A549 (cell line): ENCODE results near the gene PTPRH. TPM values are rescaled to one million over a fixed set of nuclear protein-coding genes. Genes with fewer than 3 reads are reported as not detected.

ENCODE experiments used
- ATAC-seq, 2 experiments: fragments of 200-7000 bp in 1 of 2; fragments of >200 bp in 1 of 2; cut with Nextera tagmentation in 1 of 2; cut with Tn5 transposase in 1 of 2; 3 replicates each; pipeline versions ENCODE4 v1.8.0 to v1.9.1; 2018 to 2020; ENCODE audit warnings: mild to moderate bottlenecking in 1 of 2, moderate library complexity in 1 of 2
- CTCF ChIA-PET: fragments of 300-600 bp; sonication (Branson Sonifier 250); formaldehyde crosslinking; extraction: SDS; loops from one replicate; lab custom pipeline; 2021; ENCODE audit warnings: antibody characterized with exemption, inconsistent platforms; lab: Yijun Ruan, JAX
- POLR2A ChIA-PET: fragments of 350-600 bp; formaldehyde crosslinking; extraction: SDS; loops from one replicate; lab custom pipeline; 2021; ENCODE audit warnings: antibody characterized with exemption, inconsistent platforms; lab: Yijun Ruan, JAX
- DNase-seq, 2 experiments: peaks; one replicate each; pipeline versions ENCODE4 v3.0.0 to v3.0.0-alpha.2; 2011 to 2016; ENCODE audit warnings: low read depth in 1 of 2, low spot score in 1 of 2
- FAIRE-seq: peaks from 2 replicates; lab custom pipeline; 2011; peaks lifted over from hg19 to GRCh38; lab: Jason Lieb, UNC
- H3K27ac ChIP-seq, 2 experiments: fragments of >200 bp; sonication (Bioruptor Twin); formaldehyde crosslinking; 3 replicates each; pipeline ENCODE4 v1.5.1; 2016 to 2017
- H3K4me1 ChIP-seq: fragments of >200 bp; sonication (Bioruptor Twin); formaldehyde crosslinking; 3 replicates; pipeline ENCODE4 v1.6.1; 2016
- H3K4me2 ChIP-seq: fragments of >200 bp; sonication (Bioruptor Twin); formaldehyde crosslinking; 3 replicates; pipeline ENCODE4 v1.6.1; 2016
- H3K4me3 ChIP-seq: fragments of >200 bp; sonication (Bioruptor Twin); formaldehyde crosslinking; 3 replicates; pipeline ENCODE4 v1.5.1; 2016
- H3K9me3 ChIP-seq: fragments of >200 bp; sonication (Bioruptor Twin); formaldehyde crosslinking; 3 replicates; pipeline ENCODE4 v1.6.1; 2016
- EHF ChIP-seq: fragments of 250-450 bp; sonication (Bioruptor Pico); IDR thresholded peaks from 2 replicates; pipeline ENCODE4 v1.5.0; 2020; ENCODE audit warnings: mild to moderate bottlenecking
- EHMT2 ChIP-seq: fragments of 200-600 bp; sonication (generic); IDR thresholded peaks from 2 replicates; pipeline ENCODE4 v1.6.1; 2016; ENCODE audit warnings: antibody characterized with exemption, low read depth, mild to moderate bottlenecking, moderate library complexity
- EP300 ChIP-seq, 2 experiments: fragments of >200 bp; sonication (Bioruptor Twin); formaldehyde crosslinking; IDR thresholded peaks; 2 replicates in 1 of 2; 3 replicates in 1 of 2; pipeline ENCODE4 v1.6.1; 2016 to 2017
- FOXS1 ChIP-seq: fragments of 250-450 bp; sonication (Bioruptor Pico); IDR thresholded peaks from 2 replicates; pipeline ENCODE4 v1.5.0; 2020; ENCODE audit warnings: mild to moderate bottlenecking, moderate library complexity
- JUN ChIP-seq, 2 experiments: fragments of >200 bp; sonication (Bioruptor Twin); formaldehyde crosslinking; IDR thresholded peaks; 2 replicates in 1 of 2; 3 replicates in 1 of 2; pipeline ENCODE4 v1.6.1; 2016 to 2017
- JUNB ChIP-seq: fragments of >200 bp; sonication (Bioruptor Twin); formaldehyde crosslinking; IDR thresholded peaks from 2 replicates; pipeline ENCODE4 v1.6.1; 2016
- NFE2L2 ChIP-seq: fragments of 150-350 bp; conservative IDR thresholded peaks from 2 replicates; pipeline ENCODE4 v1.6.1; 2014; ENCODE audit warnings: low read length
- NR3C1 ChIP-seq: fragments of >200 bp; sonication (Bioruptor Twin); formaldehyde crosslinking; IDR thresholded peaks from 3 replicates; pipeline ENCODE4 v1.6.1; 2017
- PHF8 ChIP-seq: fragments of 200-600 bp; sonication (generic); IDR thresholded peaks from 2 replicates; pipeline ENCODE4 v1.6.1; 2016; ENCODE audit warnings: low read depth, mild to moderate bottlenecking, antibody characterized with exemption, moderate library complexity, borderline replicate concordance
- POLR2A ChIP-seq: IDR thresholded peaks from 2 replicates; pipeline ENCODE4 v1.6.1; 2012; ENCODE audit warnings: mild to moderate bottlenecking, low read length
- POLR2AphosphoS2 ChIP-seq: conservative IDR thresholded peaks from 2 replicates; pipeline ENCODE4 v1.6.1; 2012; ENCODE audit warnings: low read length, improper control_type of control experiment, inconsistent platforms
- RAD21 ChIP-seq, 2 experiments: fragments of >200 bp in 1 of 2; sonication (Bioruptor Twin) in 1 of 2; formaldehyde crosslinking in 1 of 2; IDR thresholded peaks in 1 of 2; conservative IDR thresholded peaks in 1 of 2; 2 replicates in 1 of 2; 3 replicates in 1 of 2; pipeline ENCODE4 v1.6.1; 2012 to 2018; ENCODE audit warnings: inconsistent platforms in 1 of 2
- RARB ChIP-seq: fragments of 250-450 bp; sonication (Bioruptor Pico); IDR thresholded peaks from 2 replicates; pipeline ENCODE4 v1.8.0; 2021; ENCODE audit warnings: mild to moderate bottlenecking, moderate library complexity
- RNF2 ChIP-seq: fragments of 200-600 bp; sonication (generic); IDR thresholded peaks from 2 replicates; pipeline ENCODE4 v1.6.1; 2016; ENCODE audit warnings: low read depth, mild to moderate bottlenecking, antibody characterized with exemption, moderate library complexity, borderline replicate concordance
- WGBS: methylation state at CpG from one replicate; pipeline ENCODE4 v1.1.6; 2017; ENCODE audit errors: missing lambda C conversion rate; 5-methylcytosine and 5-hydroxymethylcytosine counted together
- polyA plus RNA-seq, 4 experiments: library from polyadenylated mRNA; depleted of rRNA in 3 of 4; stranded (reverse); fragments of >200 nt; fragmentation: RNase III in 1 of 4; extraction: RNeasy Plus Mini Kit Qiagen cat#74134 plus additional on column Dnase treatment in 1 of 4; gene quantifications; 2 replicates in 3 of 4; 3 replicates in 1 of 4; pipeline ENCODE4 v1.2.3, GENCODE V29; 2011 to 2017
- TF ChIP-seq, protein P1 (sequence below): fragments of >200 bp; sonication (Bioruptor Twin); formaldehyde crosslinking; IDR thresholded peaks from 3 replicates; pipeline ENCODE4 v1.6.1; 2016
- TF ChIP-seq, protein P2 (sequence below): IDR thresholded peaks from 2 replicates; pipeline ENCODE4 v1.6.1; 2012
- TF ChIP-seq, protein P3 (sequence below): fragments of 450-650 bp; IDR thresholded peaks from 2 replicates; pipeline ENCODE4 v1.6.1; 2014; ENCODE audit warnings: antibody characterized with exemption
- TF ChIP-seq, protein P4 (sequence below): fragments of >200 bp; sonication (Bioruptor Twin); formaldehyde crosslinking; IDR thresholded peaks from 2 replicates; pipeline ENCODE4 v1.6.1; 2016
- TF ChIP-seq, protein P5 (sequence below): fragments of 150-350 bp; IDR thresholded peaks from 2 replicates; pipeline ENCODE4 v1.6.1; 2014; ENCODE audit warnings: low read depth, mild to moderate bottlenecking, low read length

Gene PTPRH
- polyA plus RNA-seq, 2 of the 4 experiments (the other 2 are of a cell fraction): 1.6 to 4.2 TPM

DNA sequence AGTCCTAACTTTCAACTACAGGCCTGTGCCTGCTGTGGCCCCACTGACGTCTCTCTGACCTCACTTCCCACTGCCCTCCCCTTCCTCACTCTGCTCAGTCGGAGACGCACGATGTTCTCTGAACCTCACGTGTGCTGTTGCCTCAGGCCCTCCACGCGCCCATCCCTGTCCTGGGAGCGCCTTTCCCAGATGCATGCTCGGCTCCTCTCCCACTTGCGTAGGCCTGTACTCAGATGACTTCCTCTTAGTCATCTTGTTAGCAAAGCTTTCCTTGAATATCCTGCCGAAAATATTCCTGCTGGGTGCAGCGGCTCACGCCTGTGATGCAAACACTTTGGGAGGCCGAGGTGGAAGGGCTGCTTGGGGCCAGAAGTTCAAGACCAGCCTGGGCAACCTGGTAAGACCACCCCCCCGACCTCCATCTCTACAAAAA is 19.9 kb downstream of the PTPRH start (continued):
- peak; percentile 65 for TF ChIP-seq JUNB
- TF ChIP-seq RARB (CRISPR knock-in tag): no peak
- TF ChIP-seq JUN (IDR thresholded peaks at IDR 0.05): peak; percentile 77 to 84; a peak in 3 of 5 replicates
- peak; percentile 45 for TF ChIP-seq POLR2A
- TF ChIP-seq, protein P1, sequence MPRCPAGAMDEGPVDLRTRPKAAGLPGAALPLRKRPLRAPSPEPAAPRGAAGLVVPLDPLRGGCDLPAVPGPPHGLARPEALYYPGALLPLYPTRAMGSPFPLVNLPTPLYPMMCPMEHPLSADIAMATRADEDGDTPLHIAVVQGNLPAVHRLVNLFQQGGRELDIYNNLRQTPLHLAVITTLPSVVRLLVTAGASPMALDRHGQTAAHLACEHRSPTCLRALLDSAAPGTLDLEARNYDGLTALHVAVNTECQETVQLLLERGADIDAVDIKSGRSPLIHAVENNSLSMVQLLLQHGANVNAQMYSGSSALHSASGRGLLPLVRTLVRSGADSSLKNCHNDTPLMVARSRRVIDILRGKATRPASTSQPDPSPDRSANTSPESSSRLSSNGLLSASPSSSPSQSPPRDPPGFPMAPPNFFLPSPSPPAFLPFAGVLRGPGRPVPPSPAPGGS: peak; percentile 59; the same call in 1 of the 3 replicates
- TF ChIP-seq, protein P2, sequence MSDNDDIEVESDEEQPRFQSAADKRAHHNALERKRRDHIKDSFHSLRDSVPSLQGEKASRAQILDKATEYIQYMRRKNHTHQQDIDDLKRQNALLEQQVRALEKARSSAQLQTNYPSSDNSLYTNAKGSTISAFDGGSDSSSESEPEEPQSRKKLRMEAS: peak; percentile 99
- TF ChIP-seq, protein P3, sequence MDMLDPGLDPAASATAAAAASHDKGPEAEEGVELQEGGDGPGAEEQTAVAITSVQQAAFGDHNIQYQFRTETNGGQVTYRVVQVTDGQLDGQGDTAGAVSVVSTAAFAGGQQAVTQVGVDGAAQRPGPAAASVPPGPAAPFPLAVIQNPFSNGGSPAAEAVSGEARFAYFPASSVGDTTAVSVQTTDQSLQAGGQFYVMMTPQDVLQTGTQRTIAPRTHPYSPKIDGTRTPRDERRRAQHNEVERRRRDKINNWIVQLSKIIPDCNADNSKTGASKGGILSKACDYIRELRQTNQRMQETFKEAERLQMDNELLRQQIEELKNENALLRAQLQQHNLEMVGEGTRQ: peak; percentile 87
- TF ChIP-seq, all 56 proteins: peak for 21

DNA sequence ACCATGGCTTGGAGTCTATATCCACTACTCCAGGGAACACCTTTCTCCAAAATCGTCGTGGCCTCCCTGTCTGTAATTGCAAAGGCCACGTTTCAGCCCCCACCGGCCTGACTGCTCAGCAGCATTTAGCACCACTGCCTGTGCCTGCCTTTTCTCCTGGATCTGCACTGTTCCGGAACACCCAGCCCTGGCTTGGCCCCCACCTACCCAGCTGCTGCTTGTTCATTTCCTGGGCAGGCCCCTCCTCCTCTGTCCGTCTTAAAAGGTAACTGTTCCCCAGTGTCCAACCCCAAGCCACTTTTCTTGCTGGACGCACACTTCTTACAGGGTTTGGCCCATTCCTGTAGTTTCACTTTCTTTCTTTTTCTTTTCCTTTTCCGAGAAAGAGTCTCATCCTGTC is 20.7 kb downstream of the PTPRH start:
- FAIRE-seq: no peak
- peak in 1 of 2 experiments; percentile 6; a peak in 1 of 6 replicates for ATAC-seq
- H3K27ac ChIP-seq: peak overlapping the region; percentile 73 to 90
- DNase-seq: no peak
- H3K4me3 ChIP-seq: no peak overlapping the region
- ChIA-PET CTCF (interaction anchor here (0.9 to 2.3 kb wide), 6 partner anchors 11 to 195 kb away, joined by 3 to 9 read pairs (median 3); partner anchors contain the start of genes DNAAF3 and TMEM190), POLR2A (interaction anchor here (0.6 to 1.6 kb wide), 5 partner anchors 9 to 219 kb away, joined by 3 to 5 read pairs (median 4); partner anchors contain the start of genes PPP1R12C, PTPRH, SYT5 and UBE2S)
- peak overlapping the region; percentile 73 for H3K4me2 ChIP-seq
- no peaks in the 10 kb centered on the region for H3K9me3 ChIP-seq
- 90% methylated on average over 8 of the region's 8 CpGs for WGBS
- TF ChIP-seq, protein P4, sequence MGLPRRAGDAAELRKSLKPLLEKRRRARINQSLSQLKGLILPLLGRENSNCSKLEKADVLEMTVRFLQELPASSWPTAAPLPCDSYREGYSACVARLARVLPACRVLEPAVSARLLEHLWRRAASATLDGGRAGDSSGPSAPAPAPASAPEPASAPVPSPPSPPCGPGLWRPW: no peak
- no peak for TF ChIP-seq EHF (CRISPR knock-in tag)
- peaks cover 14% of the 10 kb centered on the region for H3K4me1 ChIP-seq

DNA sequence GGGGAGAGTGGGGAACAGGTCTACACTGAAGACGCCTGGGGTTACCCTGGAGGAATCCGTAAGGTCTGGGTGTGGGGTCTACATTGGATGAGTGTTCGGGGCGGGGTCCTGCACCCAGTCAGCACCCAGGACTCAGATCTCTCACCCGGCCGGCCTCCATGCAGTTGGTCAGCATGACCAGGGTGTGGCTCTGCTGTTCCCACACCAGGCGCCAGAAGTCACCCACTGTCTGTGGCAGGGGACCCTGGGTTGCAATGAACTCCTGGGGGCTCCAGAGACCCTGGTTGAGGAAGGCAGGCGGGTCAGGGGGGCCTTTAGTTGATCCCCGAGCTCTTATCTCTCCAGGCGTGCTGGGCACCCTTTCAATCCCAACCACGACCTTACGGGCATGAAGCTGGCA is 23.2 kb downstream of the PTPRH start:
- POLR2A ChIA-PET: no interaction called here
- WGBS: 70% methylated on average over 12 of the region's 12 CpGs
- Histone ChIP-seq H3K4me1 (peaks cover 14% of the 10 kb centered on the region), H3K4me2 (no peak overlapping the region), H3K9me3 (no peaks in the 10 kb centered on the region), H3K27ac (no peak overlapping the region)
- DNase-seq (no peak), FAIRE-seq (no peak), ATAC-seq (no peak)
- CTCF ChIA-PET: interaction anchor here (0.9 to 1.3 kb wide), 2 partner anchors 11 to 26 kb away, joined by 3 read pairs; no protein-coding TSS in a partner anchor
- TF ChIP-seq, protein P1: no peak
- TF ChIP-seq EP300 (IDR thresholded peaks at IDR 0.05) (no peak), RNF2 (no peak), EHMT2 (no peak), RAD21 (conservative IDR thresholded peaks at IDR 0.05 in 1 of 2, IDR thresholded peaks at IDR 0.05 in 1 of 2) (no peak)
- TF ChIP-seq, protein P4: no peak
- TF ChIP-seq, all 56 proteins: peak for 0
- H3K4me3 ChIP-seq: no peak overlapping the region

DNA sequence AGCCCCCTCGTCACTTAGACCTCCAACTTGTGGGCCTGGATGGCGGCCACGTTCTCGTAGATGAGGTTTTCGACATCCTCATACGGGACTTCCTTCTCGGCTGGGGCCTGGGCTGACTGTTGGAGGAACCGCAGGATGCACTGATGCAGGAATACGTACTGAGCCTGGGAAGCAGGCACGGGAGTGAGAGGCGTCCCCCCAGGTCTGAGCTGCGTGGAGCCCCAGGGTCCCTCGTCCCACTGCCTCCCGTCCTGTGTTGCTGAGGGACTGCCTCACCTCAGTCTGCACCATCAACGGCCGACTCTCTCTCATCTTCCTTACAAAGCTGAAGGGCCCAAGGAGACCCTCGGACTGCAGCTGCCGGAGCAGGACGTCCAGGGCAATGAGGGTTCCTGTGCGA is 27.6 kb downstream of the PTPRH start:
- FAIRE-seq (no peak), ATAC-seq (no peak), DNase-seq (no peak)
- TF ChIP-seq FOXS1 (no peak), PHF8 (no peak), JUNB (no peak), POLR2AphosphoS2 (no peak), NFE2L2 (no peak), RNF2 (no peak), NR3C1 (no peak)
- TF ChIP-seq, protein P5, sequence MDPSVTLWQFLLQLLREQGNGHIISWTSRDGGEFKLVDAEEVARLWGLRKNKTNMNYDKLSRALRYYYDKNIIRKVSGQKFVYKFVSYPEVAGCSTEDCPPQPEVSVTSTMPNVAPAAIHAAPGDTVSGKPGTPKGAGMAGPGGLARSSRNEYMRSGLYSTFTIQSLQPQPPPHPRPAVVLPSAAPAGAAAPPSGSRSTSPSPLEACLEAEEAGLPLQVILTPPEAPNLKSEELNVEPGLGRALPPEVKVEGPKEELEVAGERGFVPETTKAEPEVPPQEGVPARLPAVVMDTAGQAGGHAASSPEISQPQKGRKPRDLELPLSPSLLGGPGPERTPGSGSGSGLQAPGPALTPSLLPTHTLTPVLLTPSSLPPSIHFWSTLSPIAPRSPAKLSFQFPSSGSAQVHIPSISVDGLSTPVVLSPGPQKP: no peak
- Histone ChIP-seq H3K4me1 (peaks cover 14% of the 10 kb centered on the region), H3K4me2 (no peak overlapping the region), H3K4me3 (no peak overlapping the region), H3K27ac (no peak overlapping the region), H3K9me3 (no peaks in the 10 kb centered on the region)
- CTCF ChIA-PET: interaction anchor here (2.0 to 10.0 kb wide), 6 partner anchors 7 to 41 kb away, joined by 7 to 64 read pairs (median 14); partner anchors contain the start of gene DNAAF3
- WGBS: 73% methylated on average over 18 of the region's 20 CpGs
- POLR2A ChIA-PET: no interaction called here
